GM23338 (cell line): Measurements from ENCODE around the gene DNAJC11. TPM values are rescaled to one million over a fixed set of nuclear protein-coding genes. Genes with fewer than 3 reads are reported as not detected.

Experiments
- ATAC-seq: fragments of 200-7000 bp; cut with Tn5 transposase; 3 replicates; pipeline ENCODE4 v1.9.1; 2020
- DNase-seq: peaks from one replicate; pipeline ENCODE4 v3.0.0-alpha.2; 2015; ENCODE audit warnings: low spot score
- H2AFZ ChIP-seq: fragments of 200-600 bp; sonication (generic); 2 replicates; pipeline ENCODE4 v1.8.0; 2016; ENCODE audit warnings: antibody characterized with exemption, mild to moderate bottlenecking, moderate library complexity
- H3F3A ChIP-seq: fragments of 200-600 bp; sonication (generic); replicated peaks from 2 replicates; pipeline ENCODE4 v1.8.0; 2017; ENCODE audit warnings: antibody characterized with exemption, mixed run types, low read depth
- H3K27ac ChIP-seq: fragments of 200-600 bp; sonication (generic); 2 replicates; pipeline ENCODE4 v1.6.1; 2016; ENCODE audit warnings: low read depth
- H3K27me3 ChIP-seq: fragments of 200-600 bp; sonication (generic); 2 replicates; pipeline ENCODE4 v1.8.0; 2016; ENCODE audit warnings: mild to moderate bottlenecking, mixed run types, moderate library complexity; ENCODE audit not compliant: insufficient read depth
- H3K36me3 ChIP-seq: fragments of 200-600 bp; sonication (generic); 2 replicates; pipeline ENCODE4 v1.8.0; 2016; ENCODE audit warnings: mild to moderate bottlenecking; ENCODE audit not compliant: insufficient read depth
- H3K4me1 ChIP-seq: fragments of 200-600 bp; sonication (generic); 2 replicates; pipeline ENCODE4 v1.8.0; 2016; ENCODE audit warnings: mild to moderate bottlenecking, moderate library complexity; ENCODE audit not compliant: insufficient read depth
- H3K4me2 ChIP-seq: fragments of 200-600 bp; sonication (generic); 2 replicates; pipeline ENCODE4 v1.7.1; 2017; ENCODE audit warnings: mixed run types
- H3K4me3 ChIP-seq: fragments of 200-600 bp; sonication (generic); 2 replicates; pipeline ENCODE4 v1.6.1; 2016; ENCODE audit warnings: mixed run types
- H3K79me2 ChIP-seq: fragments of 200-600 bp; sonication (generic); replicated peaks from 2 replicates; pipeline ENCODE4 v1.8.0; 2017; ENCODE audit warnings: mild to moderate bottlenecking; ENCODE audit not compliant: insufficient read depth
- H3K9me2 ChIP-seq: fragments of 200-600 bp; sonication (generic); 2 replicates; pipeline ENCODE4 v1.8.0; 2017; ENCODE audit not compliant: insufficient read depth
- H4K20me1 ChIP-seq: fragments of 200-600 bp; sonication (generic); replicated peaks from 2 replicates; pipeline ENCODE4 v1.8.0; 2017; ENCODE audit warnings: mild to moderate bottlenecking; ENCODE audit not compliant: insufficient read depth
- H3K27ac Mint-ChIP-seq: 2 replicates; pipeline ENCODE4 v1.8.0; 2020; ENCODE audit warnings: inconsistent platforms, mild to moderate bottlenecking, moderate library complexity, mixed read lengths
- H3K27me3 Mint-ChIP-seq: 3 replicates; pipeline ENCODE4 v1.8.0; 2022; ENCODE audit warnings: low read depth, mild to moderate bottlenecking, moderate library complexity, mixed read lengths, inconsistent platforms; ENCODE audit not compliant: insufficient read depth, poor library complexity
- H3K36me3 Mint-ChIP-seq: 3 replicates; pipeline ENCODE4 v1.8.0; 2021; ENCODE audit warnings: low read depth, mild to moderate bottlenecking, inconsistent platforms, moderate library complexity, mixed read lengths
- H3K4me1 Mint-ChIP-seq: 3 replicates; pipeline ENCODE4 v1.8.0; 2020; ENCODE audit warnings: mild to moderate bottlenecking, inconsistent platforms, mixed read lengths
- H3K4me3 Mint-ChIP-seq: 3 replicates; pipeline ENCODE4 v1.8.0; 2021; ENCODE audit warnings: moderate library complexity, mild to moderate bottlenecking, inconsistent platforms, mixed read lengths
- H3K9me3 Mint-ChIP-seq: 3 replicates; pipeline ENCODE4 v1.8.0; 2020; ENCODE audit warnings: moderate library complexity, mild to moderate bottlenecking, inconsistent platforms, mixed read lengths
- CREB1 ChIP-seq: fragments of 250-450 bp; sonication (Bioruptor Pico); IDR thresholded peaks from 2 replicates; pipeline ENCODE4 v1.5.0; 2020; ENCODE audit warnings: low read depth, mild to moderate bottlenecking, moderate library complexity
- EZH2 ChIP-seq: fragments of 200-600 bp; sonication (generic); IDR thresholded peaks from one replicate; pipeline ENCODE4 v1.8.0; 2017; ENCODE audit warnings: antibody characterized with exemption, mild to moderate bottlenecking, low read depth; ENCODE audit not compliant: unreplicated experiment
- EZH2phosphoT487 ChIP-seq: fragments of 200-600 bp; sonication (generic); IDR thresholded peaks from one replicate; pipeline ENCODE4 v1.8.1; 2018; ENCODE audit warnings: antibody characterized with exemption; ENCODE audit not compliant: unreplicated experiment
- JUNB ChIP-seq: IDR thresholded peaks from one replicate; pipeline ENCODE4 v1.6.1; 2016; ENCODE audit warnings: antibody characterized with exemption; ENCODE audit not compliant: unreplicated experiment
- NANOG ChIP-seq: IDR thresholded peaks from 2 replicates; pipeline ENCODE4 v1.6.1; 2016; ENCODE audit warnings: antibody characterized with exemption, borderline replicate concordance
- POLR2AphosphoS5 ChIP-seq: IDR thresholded peaks from 2 replicates; pipeline ENCODE4 v1.6.1; 2016; ENCODE audit warnings: antibody characterized with exemption, low read depth
- STAT1 ChIP-seq: IDR thresholded peaks from one replicate; pipeline ENCODE4 v1.6.1; 2016; ENCODE audit warnings: antibody characterized with exemption; ENCODE audit not compliant: unreplicated experiment
- ZNF114 ChIP-seq: fragments of 250-450 bp; sonication (Bioruptor Pico); IDR thresholded peaks from 2 replicates; pipeline ENCODE4 v1.5.0; 2020; ENCODE audit warnings: mild to moderate bottlenecking, moderate library complexity
- ZNF331 ChIP-seq: fragments of 250-450 bp; sonication (Bioruptor Pico); IDR thresholded peaks from 2 replicates; pipeline ENCODE4 v1.5.0; 2020; ENCODE audit warnings: low read depth, mild to moderate bottlenecking, moderate library complexity
- polyA plus RNA-seq: library from polyadenylated mRNA; unstranded; fragments of >200 nt; fragmentation: Nextera tagmentation; extraction: Ambion mirVana; gene quantifications from 2 replicates; pipeline ENCODE4 v1.2.1, GENCODE V29; 2016
- total RNA-seq: library from RNA; depleted of rRNA; stranded (reverse); fragments of >200 nt; shearing (Covaris generic); gene quantifications from 2 replicates; pipeline ENCODE4 v1.2.3, GENCODE V29; 2014
- TF ChIP-seq, protein P1 (sequence below), 2 experiments: fragments of 200-600 bp in 1 of 2; sonication (generic) in 1 of 2; conservative IDR thresholded peaks; 2 replicates each; pipeline versions ENCODE4 v1.5.1 to v1.6.1; 2016 to 2017; ENCODE audit warnings: antibody characterized with exemption in 2 of 2, low read depth in 2 of 2, mild to moderate bottlenecking in 2 of 2, moderate library complexity in 1 of 2
- TF ChIP-seq, protein P2 (sequence below): IDR thresholded peaks from one replicate; pipeline ENCODE4 v1.6.1; 2018; ENCODE audit warnings: antibody characterized with exemption; ENCODE audit not compliant: unreplicated experiment
- TF ChIP-seq, protein P3 (sequence below): IDR thresholded peaks from 2 replicates; pipeline ENCODE4 v1.6.1; 2016; ENCODE audit warnings: antibody characterized with exemption
- TF ChIP-seq, protein P4 (sequence below): fragments of 250-450 bp; sonication (Bioruptor Pico); IDR thresholded peaks from 2 replicates; pipeline ENCODE4 v1.5.0; 2020; ENCODE audit warnings: mild to moderate bottlenecking, moderate library complexity

Gene DNAJC11
- total and polyA plus RNA-seq, 2 experiments from 2014 or later = 48.4 to 67.2 TPM

DNA sequence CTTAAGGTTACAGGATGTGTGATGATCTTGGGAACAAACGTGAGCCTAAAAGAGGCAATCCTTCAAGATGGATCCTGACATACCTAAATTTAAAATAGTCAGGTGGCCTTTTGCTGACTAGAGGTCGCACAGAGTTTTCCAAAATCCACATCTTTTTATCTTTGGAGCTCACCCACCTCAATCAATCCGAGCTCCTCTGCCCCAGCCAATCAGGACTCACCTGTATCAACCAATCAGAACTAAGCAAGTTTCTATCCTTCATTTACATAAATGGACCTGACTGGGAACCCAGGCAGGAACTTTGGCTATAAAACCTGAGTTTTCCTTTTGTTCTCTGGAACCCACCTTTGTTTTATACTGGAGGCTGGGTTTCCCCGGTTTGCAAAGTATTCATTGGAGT is 16.2 kb downstream of the DNAJC11 start:
- no peaks in the 10 kb centered on the region for H3K27me3 ChIP-seq
- peaks cover 7% of the 10 kb centered on the region for H3K36me3 ChIP-seq
- Mint-ChIP-seq H3K4me3 (no peak overlapping the region), H3K4me1 (peaks cover 19% of the 10 kb centered on the region), H3K27ac (no peak overlapping the region), H3K36me3 (peaks cover 9% of the 10 kb centered on the region), H3K9me3 (no peaks in the 10 kb centered on the region), H3K27me3 (peaks cover 1% of the 10 kb centered on the region)
- no peak overlapping the region for H3K4me2 ChIP-seq
- H3K9me2 ChIP-seq = no peaks in the 10 kb centered on the region
- H3K27ac ChIP-seq = no peak overlapping the region
- peaks cover 96% of the 10 kb centered on the region for H3K79me2 ChIP-seq
- H3K4me3 ChIP-seq = no peak overlapping the region
- H3F3A ChIP-seq = no peaks in the 10 kb centered on the region
- H2AFZ ChIP-seq = no peak overlapping the region
- DNase-seq (no peak), ATAC-seq (no peak)
- peaks cover 22% of the 10 kb centered on the region for H3K4me1 ChIP-seq
- peaks cover 49% of the 10 kb centered on the region for H4K20me1 ChIP-seq
- no peak for TF ChIP-seq EZH2phosphoT487
- TF ChIP-seq, protein P1, sequence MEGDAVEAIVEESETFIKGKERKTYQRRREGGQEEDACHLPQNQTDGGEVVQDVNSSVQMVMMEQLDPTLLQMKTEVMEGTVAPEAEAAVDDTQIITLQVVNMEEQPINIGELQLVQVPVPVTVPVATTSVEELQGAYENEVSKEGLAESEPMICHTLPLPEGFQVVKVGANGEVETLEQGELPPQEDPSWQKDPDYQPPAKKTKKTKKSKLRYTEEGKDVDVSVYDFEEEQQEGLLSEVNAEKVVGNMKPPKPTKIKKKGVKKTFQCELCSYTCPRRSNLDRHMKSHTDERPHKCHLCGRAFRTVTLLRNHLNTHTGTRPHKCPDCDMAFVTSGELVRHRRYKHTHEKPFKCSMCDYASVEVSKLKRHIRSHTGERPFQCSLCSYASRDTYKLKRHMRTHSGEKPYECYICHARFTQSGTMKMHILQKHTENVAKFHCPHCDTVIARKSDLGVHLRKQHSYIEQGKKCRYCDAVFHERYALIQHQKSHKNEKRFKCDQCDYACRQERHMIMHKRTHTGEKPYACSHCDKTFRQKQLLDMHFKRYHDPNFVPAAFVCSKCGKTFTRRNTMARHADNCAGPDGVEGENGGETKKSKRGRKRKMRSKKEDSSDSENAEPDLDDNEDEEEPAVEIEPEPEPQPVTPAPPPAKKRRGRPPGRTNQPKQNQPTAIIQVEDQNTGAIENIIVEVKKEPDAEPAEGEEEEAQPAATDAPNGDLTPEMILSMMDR (conservative IDR thresholded peaks at IDR 0.05; ENCODE audit: low read depth in 2 of 2) = no peak
- TF ChIP-seq STAT1 = no peak
- no peak for TF ChIP-seq JUNB
- TF ChIP-seq, protein P2, sequence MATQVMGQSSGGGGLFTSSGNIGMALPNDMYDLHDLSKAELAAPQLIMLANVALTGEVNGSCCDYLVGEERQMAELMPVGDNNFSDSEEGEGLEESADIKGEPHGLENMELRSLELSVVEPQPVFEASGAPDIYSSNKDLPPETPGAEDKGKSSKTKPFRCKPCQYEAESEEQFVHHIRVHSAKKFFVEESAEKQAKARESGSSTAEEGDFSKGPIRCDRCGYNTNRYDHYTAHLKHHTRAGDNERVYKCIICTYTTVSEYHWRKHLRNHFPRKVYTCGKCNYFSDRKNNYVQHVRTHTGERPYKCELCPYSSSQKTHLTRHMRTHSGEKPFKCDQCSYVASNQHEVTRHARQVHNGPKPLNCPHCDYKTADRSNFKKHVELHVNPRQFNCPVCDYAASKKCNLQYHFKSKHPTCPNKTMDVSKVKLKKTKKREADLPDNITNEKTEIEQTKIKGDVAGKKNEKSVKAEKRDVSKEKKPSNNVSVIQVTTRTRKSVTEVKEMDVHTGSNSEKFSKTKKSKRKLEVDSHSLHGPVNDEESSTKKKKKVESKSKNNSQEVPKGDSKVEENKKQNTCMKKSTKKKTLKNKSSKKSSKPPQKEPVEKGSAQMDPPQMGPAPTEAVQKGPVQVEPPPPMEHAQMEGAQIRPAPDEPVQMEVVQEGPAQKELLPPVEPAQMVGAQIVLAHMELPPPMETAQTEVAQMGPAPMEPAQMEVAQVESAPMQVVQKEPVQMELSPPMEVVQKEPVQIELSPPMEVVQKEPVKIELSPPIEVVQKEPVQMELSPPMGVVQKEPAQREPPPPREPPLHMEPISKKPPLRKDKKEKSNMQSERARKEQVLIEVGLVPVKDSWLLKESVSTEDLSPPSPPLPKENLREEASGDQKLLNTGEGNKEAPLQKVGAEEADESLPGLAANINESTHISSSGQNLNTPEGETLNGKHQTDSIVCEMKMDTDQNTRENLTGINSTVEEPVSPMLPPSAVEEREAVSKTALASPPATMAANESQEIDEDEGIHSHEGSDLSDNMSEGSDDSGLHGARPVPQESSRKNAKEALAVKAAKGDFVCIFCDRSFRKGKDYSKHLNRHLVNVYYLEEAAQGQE = no peak
- TF ChIP-seq EZH2 = no peak
- TF ChIP-seq, protein P3, sequence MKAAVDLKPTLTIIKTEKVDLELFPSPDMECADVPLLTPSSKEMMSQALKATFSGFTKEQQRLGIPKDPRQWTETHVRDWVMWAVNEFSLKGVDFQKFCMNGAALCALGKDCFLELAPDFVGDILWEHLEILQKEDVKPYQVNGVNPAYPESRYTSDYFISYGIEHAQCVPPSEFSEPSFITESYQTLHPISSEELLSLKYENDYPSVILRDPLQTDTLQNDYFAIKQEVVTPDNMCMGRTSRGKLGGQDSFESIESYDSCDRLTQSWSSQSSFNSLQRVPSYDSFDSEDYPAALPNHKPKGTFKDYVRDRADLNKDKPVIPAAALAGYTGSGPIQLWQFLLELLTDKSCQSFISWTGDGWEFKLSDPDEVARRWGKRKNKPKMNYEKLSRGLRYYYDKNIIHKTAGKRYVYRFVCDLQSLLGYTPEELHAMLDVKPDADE = no peak
- TF ChIP-seq NANOG = no peak
- no peak for TF ChIP-seq ZNF331 (CRISPR knock-in tag)
- no peak for TF ChIP-seq POLR2AphosphoS5
- no peak for TF ChIP-seq ZNF114 (CRISPR knock-in tag)
- TF ChIP-seq, protein P4, sequence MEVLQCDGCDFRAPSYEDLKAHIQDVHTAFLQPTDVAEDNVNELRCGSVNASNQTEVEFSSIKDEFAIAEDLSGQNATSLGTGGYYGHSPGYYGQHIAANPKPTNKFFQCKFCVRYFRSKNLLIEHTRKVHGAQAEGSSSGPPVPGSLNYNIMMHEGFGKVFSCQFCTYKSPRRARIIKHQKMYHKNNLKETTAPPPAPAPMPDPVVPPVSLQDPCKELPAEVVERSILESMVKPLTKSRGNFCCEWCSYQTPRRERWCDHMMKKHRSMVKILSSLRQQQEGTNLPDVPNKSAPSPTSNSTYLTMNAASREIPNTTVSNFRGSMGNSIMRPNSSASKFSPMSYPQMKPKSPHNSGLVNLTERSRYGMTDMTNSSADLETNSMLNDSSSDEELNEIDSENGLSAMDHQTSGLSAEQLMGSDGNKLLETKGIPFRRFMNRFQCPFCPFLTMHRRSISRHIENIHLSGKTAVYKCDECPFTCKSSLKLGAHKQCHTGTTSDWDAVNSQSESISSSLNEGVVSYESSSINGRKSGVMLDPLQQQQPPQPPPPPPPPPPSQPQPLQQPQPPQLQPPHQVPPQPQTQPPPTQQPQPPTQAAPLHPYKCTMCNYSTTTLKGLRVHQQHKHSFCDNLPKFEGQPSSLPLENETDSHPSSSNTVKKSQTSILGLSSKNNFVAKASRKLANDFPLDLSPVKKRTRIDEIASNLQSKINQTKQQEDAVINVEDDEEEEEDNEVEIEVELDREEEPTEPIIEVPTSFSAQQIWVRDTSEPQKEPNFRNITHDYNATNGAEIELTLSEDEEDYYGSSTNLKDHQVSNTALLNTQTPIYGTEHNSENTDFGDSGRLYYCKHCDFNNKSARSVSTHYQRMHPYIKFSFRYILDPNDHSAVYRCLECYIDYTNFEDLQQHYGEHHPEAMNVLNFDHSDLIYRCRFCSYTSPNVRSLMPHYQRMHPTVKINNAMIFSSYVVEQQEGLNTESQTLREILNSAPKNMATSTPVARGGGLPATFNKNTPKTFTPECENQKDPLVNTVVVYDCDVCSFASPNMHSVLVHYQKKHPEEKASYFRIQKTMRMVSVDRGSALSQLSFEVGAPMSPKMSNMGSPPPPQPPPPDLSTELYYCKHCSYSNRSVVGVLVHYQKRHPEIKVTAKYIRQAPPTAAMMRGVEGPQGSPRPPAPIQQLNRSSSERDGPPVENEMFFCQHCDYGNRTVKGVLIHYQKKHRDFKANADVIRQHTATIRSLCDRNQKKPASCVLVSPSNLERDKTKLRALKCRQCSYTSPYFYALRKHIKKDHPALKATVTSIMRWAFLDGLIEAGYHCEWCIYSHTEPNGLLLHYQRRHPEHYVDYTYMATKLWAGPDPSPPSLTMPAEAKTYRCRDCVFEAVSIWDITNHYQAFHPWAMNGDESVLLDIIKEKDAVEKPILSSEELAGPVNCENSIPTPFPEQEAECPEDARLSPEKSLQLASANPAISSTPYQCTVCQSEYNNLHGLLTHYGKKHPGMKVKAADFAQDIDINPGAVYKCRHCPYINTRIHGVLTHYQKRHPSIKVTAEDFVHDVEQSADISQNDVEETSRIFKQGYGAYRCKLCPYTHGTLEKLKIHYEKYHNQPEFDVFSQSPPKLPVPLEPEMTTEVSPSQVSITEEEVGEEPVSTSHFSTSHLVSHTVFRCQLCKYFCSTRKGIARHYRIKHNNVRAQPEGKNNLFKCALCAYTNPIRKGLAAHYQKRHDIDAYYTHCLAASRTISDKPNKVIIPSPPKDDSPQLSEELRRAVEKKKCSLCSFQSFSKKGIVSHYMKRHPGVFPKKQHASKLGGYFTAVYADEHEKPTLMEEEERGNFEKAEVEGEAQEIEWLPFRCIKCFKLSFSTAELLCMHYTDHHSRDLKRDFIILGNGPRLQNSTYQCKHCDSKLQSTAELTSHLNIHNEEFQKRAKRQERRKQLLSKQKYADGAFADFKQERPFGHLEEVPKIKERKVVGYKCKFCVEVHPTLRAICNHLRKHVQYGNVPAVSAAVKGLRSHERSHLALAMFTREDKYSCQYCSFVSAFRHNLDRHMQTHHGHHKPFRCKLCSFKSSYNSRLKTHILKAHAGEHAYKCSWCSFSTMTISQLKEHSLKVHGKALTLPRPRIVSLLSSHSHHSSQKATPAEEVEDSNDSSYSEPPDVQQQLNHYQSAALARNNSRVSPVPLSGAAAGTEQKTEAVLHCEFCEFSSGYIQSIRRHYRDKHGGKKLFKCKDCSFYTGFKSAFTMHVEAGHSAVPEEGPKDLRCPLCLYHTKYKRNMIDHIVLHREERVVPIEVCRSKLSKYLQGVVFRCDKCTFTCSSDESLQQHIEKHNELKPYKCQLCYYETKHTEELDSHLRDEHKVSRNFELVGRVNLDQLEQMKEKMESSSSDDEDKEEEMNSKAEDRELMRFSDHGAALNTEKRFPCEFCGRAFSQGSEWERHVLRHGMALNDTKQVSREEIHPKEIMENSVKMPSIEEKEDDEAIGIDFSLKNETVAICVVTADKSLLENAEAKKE (CRISPR knock-in tag) = no peak
- TF ChIP-seq CREB1 (CRISPR knock-in tag) = no peak
